ENCODE results near the gene SOX11.
"Not testable (repeated sequence)": the region's sequence is repeated elsewhere in the genome, so short reads cannot be mapped to it uniquely, and the experiment has no call there.

The SOX11 gene

GRCh38 chr2:5691985-5692529, at the start of gene SOX11:
TSS of gene SOX11 (plus strand) at chr2:5692384. CDS start at chr2:5692722, 338 bp downstream.
- peak; percentile 74 for DNase-seq (ENCODE audit: low read depth)

GRCh38 chr2:5652734-5653133, 39.5 kb upstream of the SOX11 start:
- DNase-seq (ENCODE audit: low read depth), result not testable (repeated sequence)

GRCh38 chr2:5653756-5654155, 38.4 kb upstream of the SOX11 start:
- DNase-seq (ENCODE audit: low read depth), result not testable (repeated sequence)

- DNase-seq (ENCODE audit: low read depth), result no peak
Observed at GRCh38 chr2:5657231-5657630, 35.0 kb upstream of the SOX11 start.

- no peak for DNase-seq (ENCODE audit: low read depth)
Observed at GRCh38 chr2:5660591-5660990, 31.6 kb upstream of the SOX11 start.

GRCh38 chr2:5661362-5661761, 30.8 kb upstream of the SOX11 start:
- DNase-seq (ENCODE audit: low read depth), result no peak

- no peak for DNase-seq (ENCODE audit: low read depth)
Observed at GRCh38 chr2:5664278-5664681, 27.9 kb upstream of the SOX11 start.

- no peak for DNase-seq (ENCODE audit: low read depth)
Observed at GRCh38 chr2:5665066-5665465, 27.1 kb upstream of the SOX11 start.

- DNase-seq (ENCODE audit: low read depth), result no peak
Observed at GRCh38 chr2:5666798-5667197, 25.4 kb upstream of the SOX11 start.

GRCh38 chr2:5667655-5668054, 24.5 kb upstream of the SOX11 start:
- not testable (repeated sequence) for DNase-seq (ENCODE audit: low read depth)

GRCh38 chr2:5668682-5669250, 23.4 kb upstream of the SOX11 start:
- no peak for DNase-seq (ENCODE audit: low read depth)

- no peak for DNase-seq (ENCODE audit: low read depth)
Observed at GRCh38 chr2:5672749-5673144, 19.4 kb upstream of the SOX11 start.

GRCh38 chr2:5673145-5674025, 18.8 kb upstream of the SOX11 start:
- DNase-seq (ENCODE audit: low read depth), result no peak

- DNase-seq (ENCODE audit: low read depth), result no peak
Observed at GRCh38 chr2:5674026-5674340, 18.2 kb upstream of the SOX11 start.

GRCh38 chr2:5677133-5677532, 15.1 kb upstream of the SOX11 start:
- no peak for DNase-seq (ENCODE audit: low read depth)

GRCh38 chr2:5683471-5683870, 8.7 kb upstream of the SOX11 start:
- DNase-seq (ENCODE audit: low read depth), result no peak

GRCh38 chr2:5685225-5685624, 7.0 kb upstream of the SOX11 start:
- no peak for DNase-seq (ENCODE audit: low read depth)

GRCh38 chr2:5686068-5686467, 6.1 kb upstream of the SOX11 start:
- no peak for DNase-seq (ENCODE audit: low read depth)

- DNase-seq (ENCODE audit: low read depth), result no peak
Observed at GRCh38 chr2:5686536-5686935, 5.6 kb upstream of the SOX11 start.

GRCh38 chr2:5689750-5690149, 2.4 kb upstream of the SOX11 start:
- no peak for DNase-seq (ENCODE audit: low read depth)

- DNase-seq (ENCODE audit: low read depth), result no peak
Observed at GRCh38 chr2:5690286-5690685, 1.9 kb upstream of the SOX11 start.

- no peak for DNase-seq (ENCODE audit: low read depth)
Observed at GRCh38 chr2:5690718-5691220, 1.4 kb upstream of the SOX11 start.

Measured in fibroblast of the conjunctiva (primary cell).